Smooth muscle cell (in vitro differentiated cells): ENCODE measurements around the gene SERPINA9. TPM values are rescaled to one million over a fixed set of nuclear protein-coding genes. Genes with fewer than 3 reads are reported as not detected.

Experiments
- DNase-seq: peaks from one replicate; lab custom pipeline; 2025; ENCODE audit not compliant: unreplicated experiment; lab: John Stamatoyannopoulos, UW
- H2AFZ ChIP-seq: fragments of 200-600 bp; sonication (generic); 2 replicates; pipeline ENCODE4 v1.6.0; 2016; ENCODE audit warnings: antibody characterized with exemption, low read depth, mild to moderate bottlenecking
- H3F3A ChIP-seq: fragments of 200-600 bp; sonication (generic); 2 replicates; pipeline ENCODE4 v1.6.0; 2017; ENCODE audit warnings: antibody characterized with exemption, low read depth
- H3K27ac ChIP-seq: fragments of 200-600 bp; sonication (generic); 2 replicates; pipeline ENCODE4 v1.5.1; 2016; ENCODE audit warnings: low read depth, mild to moderate bottlenecking
- H3K27me3 ChIP-seq: fragments of 200-600 bp; sonication (generic); 2 replicates; pipeline ENCODE4 v1.6.1; 2016; ENCODE audit warnings: low read depth, mild to moderate bottlenecking
- H3K36me3 ChIP-seq: fragments of 200-600 bp; sonication (generic); 2 replicates; pipeline ENCODE4 v1.5.1; 2016; ENCODE audit warnings: low read depth
- H3K4me1 ChIP-seq: fragments of 200-600 bp; sonication (generic); 2 replicates; pipeline ENCODE4 v1.5.1; 2016; ENCODE audit warnings: low read depth
- H3K4me2 ChIP-seq: fragments of 200-600 bp; sonication (generic); 2 replicates; pipeline ENCODE4 v1.6.0; 2016; ENCODE audit warnings: mild to moderate bottlenecking
- H3K4me3 ChIP-seq: fragments of 200-600 bp; sonication (generic); 2 replicates; pipeline ENCODE4 v1.5.1; 2016; ENCODE audit warnings: mild to moderate bottlenecking
- H3K79me2 ChIP-seq: fragments of 200-600 bp; sonication (generic); 2 replicates; pipeline ENCODE4 v1.6.0; 2016; ENCODE audit warnings: low read depth, mild to moderate bottlenecking
- H3K9ac ChIP-seq: fragments of 200-600 bp; sonication (generic); 2 replicates; pipeline ENCODE4 v1.6.0; 2016; ENCODE audit warnings: low read depth
- H3K9me3 ChIP-seq: fragments of 200-600 bp; sonication (generic); replicated peaks from 2 replicates; pipeline ENCODE4 v1.5.1; 2016; ENCODE audit warnings: low read depth
- H4K20me1 ChIP-seq: fragments of 200-600 bp; sonication (generic); 2 replicates; pipeline ENCODE4 v1.6.0; 2016; ENCODE audit warnings: low read depth
- WGBS: methylation state at CpG from one replicate; pipeline ENCODE4 v1.1.7; 2016; ENCODE audit warnings: low lambda C conversion rate; 5-methylcytosine and 5-hydroxymethylcytosine counted together
- polyA plus RNA-seq: library from polyadenylated mRNA; unstranded; fragments of >200 nt; fragmentation: Nextera tagmentation; extraction: Ambion mirVana; gene quantifications from 2 replicates; pipeline ENCODE4 v1.2.1, GENCODE V29; 2016
- total RNA-seq: library from RNA; depleted of rRNA; stranded (reverse); fragments of >200 nt; gene quantifications from 2 replicates; pipeline ENCODE4 v1.2.3, GENCODE V29; 2014
- TF ChIP-seq, protein P1 (sequence below): fragments of 200-600 bp; sonication (generic); IDR thresholded peaks from 2 replicates; pipeline ENCODE4 v1.5.1; 2017; ENCODE audit warnings: borderline replicate concordance, mild to moderate bottlenecking, antibody characterized with exemption; ENCODE audit not compliant: insufficient read depth, poor library complexity, severe bottlenecking

SERPINA9 gene
- total and polyA plus RNA-seq, 2 experiments from 2014 or later, result not detected

DNA sequence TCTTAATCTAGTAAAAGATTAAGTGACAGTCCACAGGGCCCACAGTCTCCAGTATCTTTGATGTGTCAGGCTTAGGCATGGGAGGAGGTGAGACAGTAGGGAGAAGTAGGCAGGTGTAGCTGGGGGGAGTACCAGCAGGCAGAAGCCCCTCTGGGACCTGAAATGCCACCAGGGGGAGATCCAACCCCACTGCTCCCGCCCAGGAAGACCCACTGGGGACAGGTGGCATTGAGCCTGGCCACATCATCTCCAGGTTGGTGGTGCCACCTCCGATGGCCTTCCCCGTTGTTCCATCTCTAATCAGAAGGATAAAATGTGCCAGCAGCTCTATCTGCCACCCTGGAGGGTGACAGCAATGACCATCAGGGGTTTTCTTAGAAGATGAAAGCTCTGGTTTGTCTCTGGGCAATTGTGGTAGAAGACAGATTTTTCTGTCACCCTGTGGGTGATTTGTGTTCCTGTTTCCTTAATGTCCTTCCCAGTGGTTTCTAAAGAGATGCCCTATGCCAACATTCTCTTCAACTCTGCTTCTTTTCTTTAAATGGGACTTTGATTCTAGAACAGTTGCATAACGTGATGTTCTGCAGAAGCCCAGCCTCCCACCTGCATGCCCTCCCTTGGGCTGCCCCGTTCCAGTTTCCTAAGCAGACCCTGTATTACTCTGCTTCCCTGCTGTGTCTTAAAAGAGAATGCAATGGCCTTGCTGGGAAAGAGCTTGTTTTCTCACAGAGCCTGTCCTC lies 45.5 kb upstream of the SERPINA9 start:
- Histone ChIP-seq H3K4me2 (no peak overlapping the region), H3K36me3 (no peaks in the 10 kb centered on the region), H3F3A (no peaks in the 10 kb centered on the region), H3K27me3 (peaks cover 3% of the 10 kb centered on the region), H4K20me1 (no peaks in the 10 kb centered on the region), H2AFZ (no peak overlapping the region), H3K9me3 (no peaks in the 10 kb centered on the region), H3K27ac (no peak overlapping the region), H3K9ac (no peak overlapping the region), H3K79me2 (no peaks in the 10 kb centered on the region), H3K4me3 (no peak overlapping the region), H3K4me1 (no peaks in the 10 kb centered on the region)
- 67% methylated on average over 5 of the region's 5 CpGs for WGBS
- TF ChIP-seq, protein P1, sequence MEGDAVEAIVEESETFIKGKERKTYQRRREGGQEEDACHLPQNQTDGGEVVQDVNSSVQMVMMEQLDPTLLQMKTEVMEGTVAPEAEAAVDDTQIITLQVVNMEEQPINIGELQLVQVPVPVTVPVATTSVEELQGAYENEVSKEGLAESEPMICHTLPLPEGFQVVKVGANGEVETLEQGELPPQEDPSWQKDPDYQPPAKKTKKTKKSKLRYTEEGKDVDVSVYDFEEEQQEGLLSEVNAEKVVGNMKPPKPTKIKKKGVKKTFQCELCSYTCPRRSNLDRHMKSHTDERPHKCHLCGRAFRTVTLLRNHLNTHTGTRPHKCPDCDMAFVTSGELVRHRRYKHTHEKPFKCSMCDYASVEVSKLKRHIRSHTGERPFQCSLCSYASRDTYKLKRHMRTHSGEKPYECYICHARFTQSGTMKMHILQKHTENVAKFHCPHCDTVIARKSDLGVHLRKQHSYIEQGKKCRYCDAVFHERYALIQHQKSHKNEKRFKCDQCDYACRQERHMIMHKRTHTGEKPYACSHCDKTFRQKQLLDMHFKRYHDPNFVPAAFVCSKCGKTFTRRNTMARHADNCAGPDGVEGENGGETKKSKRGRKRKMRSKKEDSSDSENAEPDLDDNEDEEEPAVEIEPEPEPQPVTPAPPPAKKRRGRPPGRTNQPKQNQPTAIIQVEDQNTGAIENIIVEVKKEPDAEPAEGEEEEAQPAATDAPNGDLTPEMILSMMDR, result no peak
- DNase-seq, result no peak

DNA sequence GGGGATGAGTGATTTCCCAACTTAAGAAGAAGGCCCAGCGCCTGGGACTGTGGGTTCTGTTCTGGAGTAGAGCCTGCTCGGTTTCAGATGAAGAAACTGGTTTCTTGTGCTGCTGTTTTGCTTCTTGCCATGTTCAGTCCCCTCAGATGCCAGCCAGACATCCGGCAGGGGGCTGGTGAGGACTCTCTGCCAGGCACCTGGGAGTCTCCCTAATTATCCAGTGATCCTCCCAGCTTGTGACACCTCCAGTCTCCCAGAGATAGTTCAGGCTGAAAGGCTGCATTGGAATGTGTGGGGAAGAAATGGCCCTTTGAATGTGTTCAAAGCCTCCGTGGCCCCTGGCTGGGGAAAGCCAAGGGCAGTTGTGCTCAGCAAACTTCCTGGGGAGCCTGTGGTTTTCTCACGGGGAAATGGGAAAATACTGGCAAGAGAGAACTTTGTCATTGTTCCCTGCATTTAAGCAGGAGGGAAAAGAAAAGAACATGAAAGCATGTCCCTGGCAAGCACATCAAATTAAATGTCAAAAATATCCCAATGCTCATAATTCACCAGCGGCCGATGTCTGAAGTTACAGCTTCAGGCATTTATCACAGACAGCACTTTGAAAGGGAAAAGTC lies 41.8 kb upstream of the SERPINA9 start:
- no peaks in the 10 kb centered on the region for H3K36me3 ChIP-seq
- H3K79me2 ChIP-seq, result no peaks in the 10 kb centered on the region
- 66% methylated on average over 7 of the region's 7 CpGs for WGBS
- H3K4me1 ChIP-seq, result no peaks in the 10 kb centered on the region
- no peak overlapping the region for H2AFZ ChIP-seq
- no peaks in the 10 kb centered on the region for H3K9me3 ChIP-seq
- H3K4me3 ChIP-seq, result no peak overlapping the region
- no peaks in the 10 kb centered on the region for H3K27me3 ChIP-seq
- TF ChIP-seq, protein P1, result no peak
- H3F3A ChIP-seq, result no peaks in the 10 kb centered on the region
- H3K27ac ChIP-seq, result no peak overlapping the region
- H4K20me1 ChIP-seq, result no peaks in the 10 kb centered on the region
- no peak overlapping the region for H3K9ac ChIP-seq
- no peak overlapping the region for H3K4me2 ChIP-seq
- no peak for DNase-seq

DNA sequence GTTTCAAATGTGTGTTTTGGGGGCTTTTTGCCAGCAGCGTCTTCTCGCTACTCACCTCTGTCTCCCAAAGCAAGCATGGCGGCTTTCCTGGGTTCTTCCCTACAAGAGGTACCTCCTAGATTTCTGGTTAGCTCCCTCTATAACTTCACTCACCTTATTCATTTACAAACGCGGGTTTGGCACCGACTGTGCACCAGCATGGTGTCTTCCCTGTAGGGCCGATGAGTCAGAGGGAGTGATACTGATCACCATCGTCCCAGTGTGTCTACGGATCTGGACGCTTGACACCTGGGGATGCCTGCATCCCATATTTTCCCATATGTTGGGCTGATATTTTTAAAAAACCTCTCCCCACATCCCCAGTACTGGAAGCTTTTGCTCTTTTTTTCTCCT lies 41.2 kb upstream of the SERPINA9 start:
- TF ChIP-seq, protein P1, result no peak

More for the DNA sequence above, 41.2 kb upstream of the SERPINA9 start:
- Histone ChIP-seq H2AFZ (no peak overlapping the region), H3K9ac (no peak overlapping the region), H3K4me2 (no peak overlapping the region), H3F3A (no peaks in the 10 kb centered on the region), H3K79me2 (no peaks in the 10 kb centered on the region), H3K4me3 (no peak overlapping the region), H3K9me3 (no peaks in the 10 kb centered on the region), H3K4me1 (no peaks in the 10 kb centered on the region), H3K27me3 (no peaks in the 10 kb centered on the region), H4K20me1 (no peaks in the 10 kb centered on the region), H3K27ac (no peak overlapping the region), H3K36me3 (no peaks in the 10 kb centered on the region)
- WGBS, result 67% methylated on average over 10 of the region's 10 CpGs
- DNase-seq, result no peak
